Measurements from ENCODE around the gene ALDH1A3.

The ALDH1A3 gene

GRCh38 chr15:100879464-100880138 is at the start of gene ALDH1A3:
ALDH1A3 (plus strand) TSS chr15:100879831; CDS start chr15:100879908, 77 bp downstream.
- no peak for TF ChIP-seq CTCF (IDR thresholded peaks at IDR 0.05; ENCODE audit: low read depth, low read length, missing control alignments)
- H3K4me3 ChIP-seq (ENCODE audit: low read depth, low read length): peak within 1 kb of the TSS; percentile 53
- in situ Hi-C loops (cut with HindIII; ENCODE audit: low sequenced_read_pairs): no loop called here
- no peak for DNase-seq (ENCODE audit: low read depth)

- no peak for DNase-seq (ENCODE audit: low read depth)
- H3K4me3 ChIP-seq (ENCODE audit: low read depth, low read length): no peak overlapping the region
- TF ChIP-seq CTCF (IDR thresholded peaks at IDR 0.05; ENCODE audit: low read depth, low read length, missing control alignments): no peak
- in situ Hi-C loops (cut with HindIII; ENCODE audit: low sequenced_read_pairs): no loop called here
These were observed 48.2 kb upstream of the ALDH1A3 start for GRCh38 chr15:100831467-100831866.

GRCh38 chr15:100832149-100832942 is 47.3 kb upstream of the ALDH1A3 start:
- no peak for DNase-seq (ENCODE audit: low read depth)
- no peak overlapping the region for H3K4me3 ChIP-seq (ENCODE audit: low read depth, low read length)
- in situ Hi-C loops (cut with HindIII; ENCODE audit: low sequenced_read_pairs): no loop called here
- TF ChIP-seq CTCF (IDR thresholded peaks at IDR 0.05; ENCODE audit: low read depth, low read length, missing control alignments): no peak

- in situ Hi-C loops (cut with HindIII; ENCODE audit: low sequenced_read_pairs): no loop called here
- H3K4me3 ChIP-seq (ENCODE audit: low read depth, low read length): no peak overlapping the region
- no peak for DNase-seq (ENCODE audit: low read depth)
- no peak for TF ChIP-seq CTCF (IDR thresholded peaks at IDR 0.05; ENCODE audit: low read depth, low read length, missing control alignments)
These were observed 45.9 kb upstream of the ALDH1A3 start for GRCh38 chr15:100833417-100834389.

GRCh38 chr15:100834731-100835130 is 44.9 kb upstream of the ALDH1A3 start:
- TF ChIP-seq CTCF (IDR thresholded peaks at IDR 0.05; ENCODE audit: low read depth, low read length, missing control alignments): no peak
- H3K4me3 ChIP-seq (ENCODE audit: low read depth, low read length): no peak overlapping the region
- no peak for DNase-seq (ENCODE audit: low read depth)
- in situ Hi-C loops (cut with HindIII; ENCODE audit: low sequenced_read_pairs): no loop called here

GRCh38 chr15:100835636-100836035 is 44.0 kb upstream of the ALDH1A3 start:
- in situ Hi-C loops (cut with HindIII; ENCODE audit: low sequenced_read_pairs): no loop called here
- TF ChIP-seq CTCF (IDR thresholded peaks at IDR 0.05; ENCODE audit: low read depth, low read length, missing control alignments): no peak

More at GRCh38 chr15:100835636-100836035, 44.0 kb upstream of the ALDH1A3 start:
- H3K4me3 ChIP-seq (ENCODE audit: low read depth, low read length): no peak overlapping the region
- DNase-seq (ENCODE audit: low read depth): no peak

All from astrocyte of the cerebellum (primary cell).